ENCODE data around the gene RCC1. TPM values are rescaled to one million over a fixed set of nuclear protein-coding genes. Genes with fewer than 3 reads are reported as not detected.
A peak's percentile ranks its signal among the peaks of the same experiment; 100 is the strongest.

RCC1 gene
- total and polyA plus RNA-seq, 7 donors, result 8.9 to 64.2 (median 18.8) TPM

- 92 to 95% methylated on average over 4 of the region's 4 CpGs for WGBS, 2 donors
Measured at GRCh38 chr1:28545246-28545628, 39.4 kb downstream of the RCC1 start.

GRCh38 chr1:28548318-28548717 lies 42.5 kb downstream of the RCC1 start:
- Histone ChIP-seq H3K36me3 (no peaks in the 10 kb centered on the region), H3K4me3 (no peak overlapping the region), H3K27ac (no peak overlapping the region), H3K9me3 (no peaks in the 10 kb centered on the region), H3K4me1 (peaks cover 0 to 8% (median 0%) of the 10 kb centered on the region in 4 donors), H3K27me3 (no peaks in the 10 kb centered on the region)
- no peak for DNase-seq
- intact Hi-C loops (cut with DNase I), result no loop called here
- TF ChIP-seq POLR2AphosphoS5 (IDR thresholded peaks at IDR 0.05) (no peak), CTCF (IDR thresholded peaks at IDR 0.05) (no peak), POLR2A (IDR thresholded peaks at IDR 0.05) (no peak), EP300 (IDR thresholded peaks at IDR 0.05) (no peak)
- WGBS, 2 donors, result 61 to 82% methylated on average over 3 of the region's 3 CpGs

More at GRCh38 chr1:28545246-28545628, 39.4 kb downstream of the RCC1 start:
- Histone ChIP-seq H3K27me3 (no peaks in the 10 kb centered on the region), H3K36me3 (no peaks in the 10 kb centered on the region), H3K4me1 (no peaks in the 10 kb centered on the region), H3K9me3 (no peaks in the 10 kb centered on the region), H3K27ac (no peak overlapping the region), H3K4me3 (no peak overlapping the region)
- intact Hi-C loops (cut with DNase I), result no loop called here
- TF ChIP-seq CTCF (IDR thresholded peaks at IDR 0.05) (no peak), POLR2AphosphoS5 (IDR thresholded peaks at IDR 0.05) (no peak), EP300 (IDR thresholded peaks at IDR 0.05) (no peak), POLR2A (IDR thresholded peaks at IDR 0.05) (no peak)
- no peak for DNase-seq

GRCh38 chr1:28551381-28551780 lies 45.5 kb downstream of the RCC1 start:
- H3K4me1 ChIP-seq, result peaks cover 0 to 20% (median 5%) of the 10 kb centered on the region in 4 donors
- no peak for DNase-seq
- intact Hi-C loops (cut with DNase I), result no loop called here
- H3K4me3 ChIP-seq, result no peak overlapping the region
- no peaks in the 10 kb centered on the region for H3K27me3 ChIP-seq
- TF ChIP-seq POLR2AphosphoS5 (IDR thresholded peaks at IDR 0.05) (no peak), EP300 (IDR thresholded peaks at IDR 0.05) (no peak), POLR2A (IDR thresholded peaks at IDR 0.05) (no peak), CTCF (IDR thresholded peaks at IDR 0.05) (no peak)
- no peak overlapping the region for H3K27ac ChIP-seq
- 30 to 84% methylated on average over 6 of the region's 6 CpGs for WGBS, 2 donors
- H3K36me3 ChIP-seq, result peaks cover 0 to 17% (median 3%) of the 10 kb centered on the region in 4 donors
- H3K9me3 ChIP-seq, result no peaks in the 10 kb centered on the region

- TF ChIP-seq EP300 (IDR thresholded peaks at IDR 0.05) (peak in 1 of 4 donors; percentile 68), CTCF (IDR thresholded peaks at IDR 0.05) (no peak), POLR2AphosphoS5 (IDR thresholded peaks at IDR 0.05) (peak; percentile 92 to 98 (median 95)), POLR2A (IDR thresholded peaks at IDR 0.05) (peak; percentile 64 to 81)
- peak; percentile 98 for DNase-seq
- intact Hi-C loops (cut with DNase I), result loop anchor here (1.0 to 2.0 kb wide), 2 partner anchors 28 to 34 kb away; no protein-coding TSS in a partner anchor
- peaks cover 0 to 20% (median 5%) of the 10 kb centered on the region in 4 donors for H3K4me1 ChIP-seq
- H3K9me3 ChIP-seq, result no peaks in the 10 kb centered on the region
- WGBS, 2 donors, result 0% methylated on average over 63 of the region's 63 CpGs
- no peaks in the 10 kb centered on the region for H3K27me3 ChIP-seq
- peaks cover 0 to 32% (median 8%) of the 10 kb centered on the region in 4 donors for H3K36me3 ChIP-seq
- H3K27ac ChIP-seq, result peak within 1 kb of the TSS; percentile 77 to 89 (median 84)
- peak within 1 kb of the TSS; percentile 69 to 83 (median 76) for H3K4me3 ChIP-seq
Measured at GRCh38 chr1:28552758-28553663, 47.2 kb downstream of the RCC1 start, which contains the start of gene TRNAU1AP. TSS of gene TRNAU1AP (plus strand) at chr1:28553085. CDS start at chr1:28553111, 26 bp downstream.
